ENCODE results near the gene NSUN2.

NSUN2 gene

GRCh38 chr5:6556089-6556801 lies 76.6 kb downstream of the NSUN2 start:
- no peak for DNase-seq (ENCODE audit: low spot score)

DNA sequence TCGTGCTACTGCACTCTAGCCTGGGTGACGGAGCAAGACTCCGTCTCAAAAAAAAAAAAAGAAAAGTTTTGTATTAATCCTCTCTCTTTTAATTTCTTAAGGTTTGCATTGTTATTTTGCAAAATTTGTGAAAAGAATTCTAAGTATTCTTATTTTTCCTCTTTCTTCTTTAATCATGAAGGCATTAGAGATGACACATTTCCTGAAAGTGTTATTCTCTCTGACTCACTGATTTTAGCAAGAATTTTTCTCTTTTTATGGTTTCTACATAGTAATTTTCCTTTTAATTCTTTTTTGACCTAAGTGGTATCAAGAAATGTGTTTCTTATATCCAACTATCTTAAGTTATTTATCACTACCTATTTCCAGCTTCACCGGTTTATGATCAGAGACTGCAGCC lies 78.0 kb downstream of the NSUN2 start:
- no peak for DNase-seq (ENCODE audit: low spot score)

- DNase-seq (ENCODE audit: low spot score) = no peak
Measured at GRCh38 chr5:6553972-6554371, 78.9 kb downstream of the NSUN2 start.

- no peak for DNase-seq (ENCODE audit: low spot score)
Measured at GRCh38 chr5:6552612-6553011, 80.2 kb downstream of the NSUN2 start.

DNA sequence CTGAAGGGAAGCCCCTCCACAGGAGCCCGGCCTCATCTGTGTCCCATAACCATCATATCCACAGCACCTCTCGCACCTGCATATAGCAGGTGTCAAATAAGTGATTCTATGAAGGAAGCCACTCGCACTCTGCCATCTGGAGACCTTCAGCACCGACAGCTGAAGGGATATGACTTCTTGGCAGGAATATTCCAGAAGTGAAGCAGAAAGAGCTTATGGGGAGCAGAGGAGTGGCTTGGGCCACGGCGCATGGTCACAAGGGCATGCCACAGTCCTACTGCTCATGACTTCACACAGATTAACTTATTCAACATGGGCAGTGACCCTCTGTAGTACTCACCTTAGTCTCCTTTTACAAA lies 80.9 kb downstream of the NSUN2 start:
- no peak for DNase-seq (ENCODE audit: low spot score)

DNA sequence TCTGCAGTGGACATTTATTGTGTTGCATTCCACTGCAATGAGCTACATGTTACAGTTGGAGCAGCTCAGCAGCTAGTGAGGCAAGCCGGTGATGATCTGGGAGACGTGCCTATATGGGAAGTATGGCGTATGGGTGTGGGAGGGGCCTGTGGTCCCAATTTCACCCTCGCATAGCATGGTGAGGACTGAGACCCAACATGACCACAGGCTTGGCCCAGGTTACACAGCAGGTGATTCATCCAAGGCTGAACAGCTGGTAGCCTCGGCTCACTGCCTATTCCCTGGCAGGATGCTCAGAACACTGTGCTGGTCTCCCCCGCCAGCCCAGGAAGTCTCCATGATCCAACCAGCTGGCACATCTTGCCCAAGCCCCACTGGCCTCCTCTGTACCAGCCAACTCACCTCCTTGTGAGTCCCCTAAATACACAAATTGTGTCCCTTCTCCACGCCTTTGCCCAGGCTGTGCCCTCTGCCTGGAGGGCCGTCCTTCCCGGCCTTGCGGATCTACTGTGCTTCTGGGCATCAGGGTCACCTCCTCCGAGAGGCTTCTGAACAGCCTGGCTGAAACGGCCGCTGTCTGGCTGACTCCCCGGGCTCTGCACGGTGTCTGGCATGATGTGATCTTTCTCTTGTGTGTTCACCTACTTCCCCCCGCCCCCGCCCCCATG lies 81.4 kb downstream of the NSUN2 start:
- DNase-seq (ENCODE audit: low spot score) = no peak

- DNase-seq (ENCODE audit: low spot score) = no peak
Measured at GRCh38 chr5:6550628-6551027, 82.2 kb downstream of the NSUN2 start.

All from D341Med (cell line).